ENCODE results near the gene IL4R. TPM values are rescaled to one million over a fixed set of nuclear protein-coding genes. Genes with fewer than 3 reads are reported as not detected.

The IL4R gene
- total RNA-seq, 1 experiment from 2014 or later: 29.6 TPM

- CTCF ChIA-PET: no interaction called here
- Histone ChIP-seq H3K9me3 (ENCODE audit: control insufficient read depth in 1 of 2, insufficient read depth in 1 of 2, low read depth in 1 of 2, low read length in 2 of 2) (no peaks in the 10 kb centered on the region), H3K9ac (ENCODE audit: low read length) (no peak overlapping the region), H3K79me2 (ENCODE audit: insufficient read depth, low read length) (peaks cover 88% of the 10 kb centered on the region), H3K4me1 (ENCODE audit: control insufficient read depth in 1 of 2, insufficient read depth in 2 of 2, low read length in 2 of 2) (peaks cover 7 to 65% of the 10 kb centered on the region in 2 experiments), H3K27ac (ENCODE audit: low read depth, low read length) (no peak overlapping the region), H3K9me2 (ENCODE audit: insufficient read depth) (no peaks in the 10 kb centered on the region), H2AFZ (ENCODE audit: low read depth, low read length, poor library complexity, severe bottlenecking) (no peak overlapping the region), H3K27me3 (ENCODE audit: insufficient read depth, low read length) (no peaks in the 10 kb centered on the region), H3K4me3 (replicated peaks in 1 of 2; ENCODE audit: low read depth in 1 of 2, low read length in 2 of 2) (no peak overlapping the region), H3K4me2 (ENCODE audit: low read length) (no peak overlapping the region), H3K36me3 (ENCODE audit: control insufficient read depth in 1 of 2, insufficient read depth in 2 of 2, low read length in 2 of 2) (no peaks in the 10 kb centered on the region), H4K20me1 (ENCODE audit: insufficient read depth) (no peaks in the 10 kb centered on the region)
- TF ChIP-seq EZH2 (IDR thresholded peaks at IDR 0.05): no peak
- no peak for TF ChIP-seq CEBPB (IDR thresholded peaks at IDR 0.05; ENCODE audit: low read depth)
- TF ChIP-seq, protein P1, sequence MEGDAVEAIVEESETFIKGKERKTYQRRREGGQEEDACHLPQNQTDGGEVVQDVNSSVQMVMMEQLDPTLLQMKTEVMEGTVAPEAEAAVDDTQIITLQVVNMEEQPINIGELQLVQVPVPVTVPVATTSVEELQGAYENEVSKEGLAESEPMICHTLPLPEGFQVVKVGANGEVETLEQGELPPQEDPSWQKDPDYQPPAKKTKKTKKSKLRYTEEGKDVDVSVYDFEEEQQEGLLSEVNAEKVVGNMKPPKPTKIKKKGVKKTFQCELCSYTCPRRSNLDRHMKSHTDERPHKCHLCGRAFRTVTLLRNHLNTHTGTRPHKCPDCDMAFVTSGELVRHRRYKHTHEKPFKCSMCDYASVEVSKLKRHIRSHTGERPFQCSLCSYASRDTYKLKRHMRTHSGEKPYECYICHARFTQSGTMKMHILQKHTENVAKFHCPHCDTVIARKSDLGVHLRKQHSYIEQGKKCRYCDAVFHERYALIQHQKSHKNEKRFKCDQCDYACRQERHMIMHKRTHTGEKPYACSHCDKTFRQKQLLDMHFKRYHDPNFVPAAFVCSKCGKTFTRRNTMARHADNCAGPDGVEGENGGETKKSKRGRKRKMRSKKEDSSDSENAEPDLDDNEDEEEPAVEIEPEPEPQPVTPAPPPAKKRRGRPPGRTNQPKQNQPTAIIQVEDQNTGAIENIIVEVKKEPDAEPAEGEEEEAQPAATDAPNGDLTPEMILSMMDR (IDR thresholded peaks at IDR 0.05 in 2 of 3, conservative IDR thresholded peaks at IDR 0.05 in 1 of 3; ENCODE audit: borderline replicate concordance in 1 of 3, insufficient read depth in 1 of 3, low read depth in 2 of 3, low read length in 2 of 3): no peak
- no peak for TF ChIP-seq ZFX (IDR thresholded peaks at IDR 0.05)
- TF ChIP-seq SP1 (IDR thresholded peaks at IDR 0.05; ENCODE audit: low read depth): no peak
- TF ChIP-seq SRF (IDR thresholded peaks at IDR 0.05; ENCODE audit: low read depth): no peak
- TF ChIP-seq JUND (IDR thresholded peaks at IDR 0.05): no peak
- no peak for TF ChIP-seq CBX3 (IDR thresholded peaks at IDR 0.05; ENCODE audit: low read depth)
- TF ChIP-seq ATF3 (IDR thresholded peaks at IDR 0.05): no peak
- TF ChIP-seq RAD21 (IDR thresholded peaks at IDR 0.05; ENCODE audit: low read depth): no peak
- no peak for TF ChIP-seq REST (IDR thresholded peaks at IDR 0.05; ENCODE audit: low read depth)
- TF ChIP-seq YY1 (IDR thresholded peaks at IDR 0.05; ENCODE audit: extremely low read depth, insufficient replicate concordance, low read depth, low read length): no peak
- intact Hi-C loops (cut with micrococcal nuclease): loop anchor here (5.0 kb wide), 1 partner anchor 52 kb away; the partner anchor contains the start of gene NSMCE1
- ATAC-seq (no peak), DNase-seq (ENCODE audit: low read depth, low spot score) (no peak)
- no TSS peak for BruUV-seq (replicated peaks)
- POLR2A ChIA-PET: no interaction called here
- RAD21 ChIA-PET (ENCODE audit: low non-redundant PET in 1 of 2, low total read pairs in 2 of 2, uncharacterized antibody in 2 of 2, unreplicated experiment in 2 of 2): no interaction called here
Observed at GRCh38 chr16:27319257-27319965, 5.6 kb downstream of the IL4R start.
